ENCODE data around the gene ODAD3.
"Not testable (repeated sequence)": the region's sequence is repeated elsewhere in the genome, so short reads cannot be mapped to it uniquely, and the experiment has no call there.

The ODAD3 gene

DNA sequence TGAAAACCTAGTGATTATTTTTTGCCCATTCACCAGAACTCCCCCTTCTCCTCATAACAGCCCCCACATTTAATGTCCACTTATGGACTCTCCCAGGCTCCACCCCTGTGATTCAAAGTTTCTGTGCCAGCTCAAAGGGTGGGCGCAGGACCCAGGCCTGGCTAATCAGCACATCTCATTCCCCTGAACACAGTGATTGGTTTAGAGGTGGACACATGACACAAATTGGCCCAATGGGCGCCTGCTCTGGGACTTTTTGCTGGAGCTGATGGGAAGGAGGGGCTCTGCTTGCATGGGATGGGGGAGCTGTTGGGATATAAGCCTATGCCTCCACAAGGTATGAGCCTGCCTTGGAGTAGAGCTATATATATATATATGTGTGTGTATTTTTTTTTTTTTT lies 44.6 kb downstream of the ODAD3 start:
- no peak overlapping the region for H3K27ac Mint-ChIP-seq

DNA sequence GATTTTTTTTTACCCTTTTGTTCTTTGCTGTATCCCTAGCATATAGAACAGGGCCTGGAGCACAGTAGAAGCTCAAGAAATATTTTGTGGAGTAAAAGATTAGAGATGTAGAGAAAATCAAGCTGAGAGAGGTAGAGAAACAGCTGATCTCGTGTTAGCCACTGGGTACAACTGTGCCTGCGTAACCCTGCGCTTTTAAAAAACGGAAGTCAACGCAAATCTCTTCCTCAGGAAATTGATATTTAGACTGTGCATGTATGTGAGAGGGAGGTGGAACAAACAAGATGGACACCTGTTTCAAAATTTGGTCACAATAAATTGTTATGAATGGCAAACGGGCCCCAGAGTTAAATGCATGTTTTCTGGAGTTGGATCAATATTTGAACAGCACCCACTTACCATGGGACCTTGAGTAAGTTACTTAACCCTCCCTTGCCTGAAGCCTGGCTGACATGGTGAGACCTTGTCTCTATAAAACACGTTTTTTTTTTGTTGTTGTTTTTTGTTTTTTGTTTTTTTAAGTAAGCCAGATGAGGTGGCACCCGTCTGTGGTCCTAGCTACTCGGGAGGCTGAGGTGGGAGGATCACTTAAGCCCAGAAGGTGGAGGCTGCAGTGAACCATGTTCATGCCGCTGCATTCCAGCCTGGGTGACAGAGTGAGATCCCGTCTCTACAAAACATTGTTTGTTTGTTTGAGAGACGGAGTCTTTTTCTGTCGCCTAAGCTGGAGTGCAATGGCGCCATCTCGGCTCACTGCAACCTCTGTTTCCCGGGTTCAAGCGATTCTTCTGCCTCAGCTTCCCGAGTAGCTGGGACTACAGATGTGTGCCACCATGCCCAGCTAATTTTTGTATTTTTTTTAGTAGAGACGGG lies 47.5 kb downstream of the ODAD3 start:
- Mint-ChIP-seq H3K36me3 (no peaks in the 10 kb centered on the region), H3K4me1 (peaks cover 18% of the 10 kb centered on the region), H3K27me3 (no peaks in the 10 kb centered on the region), H3K9me3 (peaks cover 4% of the 10 kb centered on the region), H3K27ac (peak overlapping the region; percentile 79), H3K4me3 (peak overlapping the region; percentile 47)
- peak; percentile 78 for ATAC-seq (ENCODE audit: low read depth)
- DNase-seq (ENCODE audit: low spot score in 2 of 2): peak in 1 of 2 donors; percentile 41

More for the DNA sequence above, 44.6 kb downstream of the ODAD3 start:
- ATAC-seq (ENCODE audit: low read depth) (no peak), DNase-seq (ENCODE audit: low spot score in 2 of 2) (no peak)
- Mint-ChIP-seq H3K9me3 (peaks cover 4% of the 10 kb centered on the region), H3K27me3 (peaks cover 3% of the 10 kb centered on the region), H3K4me3 (no peak overlapping the region), H3K4me1 (peaks cover 17% of the 10 kb centered on the region), H3K36me3 (no peaks in the 10 kb centered on the region)

DNA sequence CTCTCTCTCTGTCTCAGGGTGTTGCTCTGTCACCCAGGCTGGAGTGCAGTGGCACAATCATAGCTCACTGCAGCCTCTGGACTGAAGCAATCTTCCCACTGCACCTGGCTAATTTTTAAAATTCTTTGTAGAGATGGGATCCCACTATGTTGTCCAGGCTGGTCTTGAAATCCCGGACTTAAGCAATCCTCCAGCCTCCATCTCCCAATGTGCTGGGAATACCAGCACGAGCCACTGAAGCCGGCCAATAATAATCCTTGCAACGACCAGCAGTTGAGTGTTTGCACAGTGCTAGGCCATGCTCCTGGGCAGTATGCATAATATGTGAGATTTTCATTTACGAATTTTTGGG lies 50.2 kb downstream of the ODAD3 start:
- H3K27ac Mint-ChIP-seq: no peak overlapping the region
- H3K4me3 Mint-ChIP-seq: peak overlapping the region; percentile 21
- no peaks in the 10 kb centered on the region for H3K27me3 Mint-ChIP-seq
- ATAC-seq (ENCODE audit: low read depth) (no peak), DNase-seq (ENCODE audit: low spot score in 2 of 2) (no peak)
- H3K4me1 Mint-ChIP-seq: peaks cover 31% of the 10 kb centered on the region
- no peaks in the 10 kb centered on the region for H3K36me3 Mint-ChIP-seq
- H3K9me3 Mint-ChIP-seq: no peaks in the 10 kb centered on the region

DNA sequence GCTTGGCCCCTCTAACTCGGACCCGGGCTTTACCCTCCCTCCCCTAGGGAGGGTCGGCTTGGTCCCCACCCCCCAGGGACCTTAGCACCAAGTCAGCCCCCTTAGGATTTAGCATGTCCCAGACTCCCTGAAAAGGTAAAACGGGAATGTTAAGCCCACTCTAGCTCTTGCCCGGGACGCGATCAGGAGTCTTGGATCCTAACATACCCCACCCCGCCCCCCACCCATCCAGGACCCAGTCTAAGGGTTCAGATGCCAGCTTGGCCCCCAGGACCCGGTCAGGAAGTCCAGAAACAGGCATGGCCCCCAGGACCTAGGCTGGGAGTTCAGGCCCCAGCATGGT lies 51.2 kb downstream of the ODAD3 start:
- peak overlapping the region; percentile 81 for H3K4me3 Mint-ChIP-seq
- H3K27me3 Mint-ChIP-seq: no peaks in the 10 kb centered on the region
- ATAC-seq (ENCODE audit: low read depth) (no peak), DNase-seq (ENCODE audit: low spot score in 2 of 2) (no peak)
- peaks cover 31% of the 10 kb centered on the region for H3K4me1 Mint-ChIP-seq
- no peaks in the 10 kb centered on the region for H3K9me3 Mint-ChIP-seq
- H3K27ac Mint-ChIP-seq: peak overlapping the region; percentile 65
- no peaks in the 10 kb centered on the region for H3K36me3 Mint-ChIP-seq

DNA sequence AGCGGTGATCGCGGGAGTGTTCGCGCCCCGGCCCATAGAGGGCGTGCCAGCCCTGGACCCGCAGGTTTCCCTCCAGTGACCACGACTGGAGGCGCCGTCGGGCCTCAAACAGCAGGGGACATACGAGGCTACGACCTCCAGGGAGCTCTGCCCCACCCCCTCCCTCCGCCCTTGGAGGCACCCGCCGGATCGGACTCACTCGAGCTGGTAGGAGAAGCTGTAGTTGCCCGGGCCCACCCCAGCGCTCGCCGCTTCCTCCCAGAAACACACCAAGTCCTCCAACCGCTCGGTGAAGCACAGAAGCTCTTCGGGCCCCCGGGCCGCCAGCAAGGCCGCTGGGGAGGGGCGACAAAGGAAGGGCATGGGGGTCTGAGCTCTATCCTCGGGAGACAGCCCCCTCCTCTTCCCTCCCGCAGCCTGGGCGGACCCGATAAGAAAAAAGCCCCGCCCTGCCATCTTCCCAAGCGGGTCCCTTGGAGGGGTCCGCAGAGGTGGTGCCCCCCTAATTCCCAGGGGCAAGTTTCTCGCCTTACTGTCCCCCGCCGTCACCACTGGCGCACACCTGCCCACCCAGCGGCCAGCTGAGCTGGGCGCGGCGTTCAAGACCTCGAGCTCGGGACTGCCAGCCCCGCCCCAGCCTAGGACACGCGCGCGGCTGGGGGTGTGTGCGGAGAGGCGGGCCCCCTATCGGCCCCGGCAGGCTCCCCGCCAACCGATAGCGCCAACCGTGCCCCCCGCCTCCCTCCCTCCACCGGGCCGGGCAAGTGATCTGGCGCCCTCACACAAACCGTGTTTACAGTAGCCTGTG lies 51.8 kb downstream of the ODAD3 start:
- H3K27me3 Mint-ChIP-seq: no peaks in the 10 kb centered on the region
- peak; percentile 57 to 67 for DNase-seq (ENCODE audit: low spot score in 2 of 2)
- ATAC-seq (ENCODE audit: low read depth): peak; percentile 11
- no peaks in the 10 kb centered on the region for H3K9me3 Mint-ChIP-seq
- H3K4me3 Mint-ChIP-seq: peak overlapping the region; percentile 81
- H3K4me1 Mint-ChIP-seq: peaks cover 31% of the 10 kb centered on the region
- H3K27ac Mint-ChIP-seq: peak overlapping the region; percentile 65
- no peaks in the 10 kb centered on the region for H3K36me3 Mint-ChIP-seq

DNA sequence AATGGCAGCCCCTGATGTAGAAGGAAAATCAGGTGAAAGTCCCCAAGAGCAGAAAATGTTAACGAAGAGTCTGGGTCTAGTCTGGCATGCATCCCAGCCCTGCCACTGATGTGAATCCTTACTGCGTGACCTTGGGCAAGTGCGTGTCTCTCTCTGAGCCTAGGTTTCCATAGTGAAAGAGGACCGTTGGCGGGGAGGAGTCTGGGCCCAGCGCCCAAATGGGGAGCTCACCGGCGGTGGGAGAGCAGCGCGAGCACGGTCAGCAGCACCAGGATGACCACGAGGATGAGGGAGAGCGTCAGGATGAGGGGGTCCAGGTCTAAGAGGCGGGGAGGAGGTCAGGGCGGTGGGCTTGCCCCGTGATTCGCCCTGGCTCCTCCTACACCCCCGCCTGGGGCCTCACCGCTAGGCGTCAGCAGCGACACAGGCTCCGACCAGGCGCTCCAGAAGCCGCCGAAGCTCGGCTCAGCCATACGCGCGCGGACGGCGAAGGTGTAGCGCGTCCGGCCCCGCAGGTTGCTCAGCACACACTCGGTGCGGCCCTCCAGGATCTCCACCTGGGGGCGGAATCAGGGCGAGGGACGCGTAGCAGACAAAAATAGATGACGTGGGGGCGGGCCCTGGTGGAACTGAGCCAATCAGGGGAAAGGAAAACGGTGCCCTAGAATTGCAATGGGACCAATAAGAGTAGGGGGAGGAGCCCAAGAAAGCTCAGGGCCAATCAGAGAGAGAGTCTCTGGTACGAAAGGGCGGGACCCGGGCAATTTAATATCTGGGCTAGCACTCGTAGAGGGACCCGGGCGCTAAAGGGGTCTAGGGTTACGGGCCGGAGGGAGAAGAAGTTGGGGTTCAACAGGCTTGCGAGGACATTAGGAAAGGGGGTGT lies 54.0 kb downstream of the ODAD3 start:
- H3K27ac Mint-ChIP-seq: peak overlapping the region; percentile 91
- no peaks in the 10 kb centered on the region for H3K27me3 Mint-ChIP-seq
- ATAC-seq (ENCODE audit: low read depth): peak; percentile 77
- DNase-seq (ENCODE audit: low spot score in 2 of 2): peak; percentile 87 to 97
- H3K4me1 Mint-ChIP-seq: peaks cover 30% of the 10 kb centered on the region
- peaks cover 3% of the 10 kb centered on the region for H3K36me3 Mint-ChIP-seq
- no peaks in the 10 kb centered on the region for H3K9me3 Mint-ChIP-seq
- peak overlapping the region; percentile 86 for H3K4me3 Mint-ChIP-seq

DNA sequence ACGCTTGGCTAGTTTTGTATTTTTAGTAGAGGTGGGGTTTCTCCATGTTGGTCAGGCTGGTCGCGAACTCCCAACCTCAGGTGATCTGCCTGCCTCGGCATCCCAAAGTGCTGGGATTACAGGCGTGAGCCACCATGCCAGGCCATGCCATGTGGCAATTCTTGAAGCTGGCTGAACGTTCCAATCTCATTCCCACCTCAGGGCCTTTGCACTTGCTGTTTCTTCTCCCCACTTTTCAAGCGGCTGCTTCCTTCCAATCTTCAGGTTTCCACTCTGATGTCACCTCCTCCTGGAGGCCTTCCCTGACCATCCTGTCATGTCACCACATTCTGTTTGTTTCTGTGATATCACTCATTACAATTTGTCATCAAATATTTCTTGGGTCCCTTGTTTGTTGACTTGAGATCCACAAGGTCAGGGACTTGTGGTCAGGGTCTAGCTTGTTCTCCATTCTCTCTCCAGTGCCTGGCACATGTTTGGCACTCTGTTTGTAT lies 55.0 kb downstream of the ODAD3 start:
- no peak for DNase-seq (ENCODE audit: low spot score in 2 of 2)
- Mint-ChIP-seq H3K4me3 (peak overlapping the region; percentile 86), H3K27ac (peak overlapping the region; percentile 91), H3K36me3 (peaks cover 3% of the 10 kb centered on the region), H3K9me3 (no peaks in the 10 kb centered on the region), H3K27me3 (no peaks in the 10 kb centered on the region), H3K4me1 (peaks cover 35% of the 10 kb centered on the region)
- ATAC-seq (ENCODE audit: low read depth): no peak

DNA sequence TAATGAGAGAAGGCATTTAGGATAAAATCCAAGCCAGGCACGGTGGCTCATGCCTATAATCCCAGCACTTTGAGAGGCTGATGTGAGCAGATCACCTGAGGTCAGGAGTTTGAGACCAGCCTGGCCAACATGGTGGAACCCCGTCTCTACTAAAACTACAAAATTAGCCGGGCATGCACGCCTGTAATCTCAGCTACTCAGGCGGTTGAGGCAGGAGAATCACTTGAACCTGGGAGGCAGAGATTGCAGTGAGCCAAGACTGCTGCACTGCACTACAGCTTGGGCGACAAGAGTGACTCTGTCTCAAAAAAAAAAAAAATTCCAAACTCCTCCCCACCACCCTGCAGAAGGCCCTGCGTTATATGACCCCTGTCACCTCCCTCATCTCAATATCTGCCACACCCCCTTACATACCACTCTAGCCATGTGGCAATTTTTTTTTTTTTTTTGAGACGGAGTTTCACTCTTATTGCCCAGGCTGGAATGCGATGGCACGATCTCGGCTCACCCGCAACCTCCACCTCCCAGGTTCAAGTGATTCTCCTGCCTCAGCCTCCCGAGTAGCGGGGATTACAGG lies 55.6 kb downstream of the ODAD3 start:
- ATAC-seq (ENCODE audit: low read depth); H3K36me3 Mint-ChIP-seq; H3K4me3 Mint-ChIP-seq; H3K27me3 Mint-ChIP-seq; H3K9me3 Mint-ChIP-seq; DNase-seq (ENCODE audit: low spot score in 2 of 2): not testable (repeated sequence)
- peak overlapping the region; percentile 91 for H3K27ac Mint-ChIP-seq
- H3K4me1 Mint-ChIP-seq: peaks cover 30% of the 10 kb centered on the region

DNA sequence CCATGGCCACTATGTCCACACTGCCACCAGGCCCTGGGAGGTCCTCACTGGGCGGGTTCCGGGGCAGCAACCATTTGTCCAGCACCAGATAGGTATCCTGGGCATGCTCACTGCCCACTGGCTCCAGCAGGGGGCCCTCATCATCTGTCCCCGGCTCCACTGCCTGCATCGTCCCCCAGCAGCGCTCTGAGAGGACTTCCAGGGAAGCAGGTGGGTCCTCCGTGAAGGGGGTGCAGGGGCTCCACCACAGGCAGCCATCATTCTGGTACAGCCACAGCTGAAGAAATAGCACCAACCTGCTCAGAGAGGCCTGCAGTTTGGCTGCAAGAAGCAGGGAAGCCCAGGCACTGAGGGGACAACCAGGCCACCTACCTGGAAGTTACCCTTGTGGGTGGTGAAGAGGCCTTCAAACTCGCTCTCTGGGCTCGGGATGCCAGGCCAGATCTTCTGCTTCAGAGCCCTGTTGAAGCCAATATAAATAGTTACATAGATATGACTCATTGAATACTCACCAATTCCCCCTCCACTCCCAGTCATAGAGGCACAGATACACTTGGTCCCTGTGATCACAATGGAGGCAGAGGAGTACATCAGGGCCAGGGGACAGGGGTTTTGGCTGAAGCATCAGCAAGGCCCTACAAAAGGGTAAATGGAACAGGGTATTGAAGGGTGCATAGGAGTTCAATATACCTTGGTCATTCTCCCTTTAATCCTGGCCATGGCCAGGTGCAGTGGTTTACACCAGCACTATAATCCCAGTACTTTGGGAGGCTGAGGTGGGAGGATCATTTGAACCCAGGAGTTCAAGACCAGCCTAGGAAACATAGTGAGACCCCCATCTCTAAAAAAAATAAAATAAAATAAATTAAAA lies 56.4 kb downstream of the ODAD3 start:
- ATAC-seq (ENCODE audit: low read depth) (no peak), DNase-seq (ENCODE audit: low spot score in 2 of 2) (no peak)
- Mint-ChIP-seq H3K4me3 (no peak overlapping the region), H3K4me1 (peaks cover 29% of the 10 kb centered on the region), H3K9me3 (no peaks in the 10 kb centered on the region), H3K27ac (no peak overlapping the region), H3K27me3 (no peaks in the 10 kb centered on the region), H3K36me3 (peaks cover 3% of the 10 kb centered on the region)

DNA sequence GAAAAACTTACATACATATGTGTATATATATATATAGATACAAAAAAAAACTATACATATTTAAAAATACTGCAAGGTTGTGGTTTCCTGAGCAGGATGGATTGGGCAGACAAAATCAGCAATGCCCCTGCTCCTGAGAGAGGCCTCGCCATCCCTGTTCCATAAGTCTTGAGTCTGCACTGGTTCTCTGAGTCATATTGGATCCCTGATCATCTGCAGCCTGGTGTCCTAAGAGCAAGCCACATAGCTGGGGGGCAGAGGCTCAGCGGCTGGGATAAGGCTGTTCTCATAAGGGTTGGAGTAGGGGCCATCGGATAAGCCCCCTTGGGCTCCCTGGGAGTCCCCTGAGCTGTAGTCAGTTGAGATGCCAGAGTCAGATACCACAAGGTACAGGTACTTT lies 57.2 kb downstream of the ODAD3 start:
- Mint-ChIP-seq H3K27me3 (no peaks in the 10 kb centered on the region), H3K36me3 (peaks cover 3% of the 10 kb centered on the region), H3K27ac (no peak overlapping the region), H3K9me3 (no peaks in the 10 kb centered on the region), H3K4me1 (peaks cover 31% of the 10 kb centered on the region), H3K4me3 (no peak overlapping the region)
- no peak for DNase-seq (ENCODE audit: low spot score in 2 of 2)
- ATAC-seq (ENCODE audit: low read depth): no peak

DNA sequence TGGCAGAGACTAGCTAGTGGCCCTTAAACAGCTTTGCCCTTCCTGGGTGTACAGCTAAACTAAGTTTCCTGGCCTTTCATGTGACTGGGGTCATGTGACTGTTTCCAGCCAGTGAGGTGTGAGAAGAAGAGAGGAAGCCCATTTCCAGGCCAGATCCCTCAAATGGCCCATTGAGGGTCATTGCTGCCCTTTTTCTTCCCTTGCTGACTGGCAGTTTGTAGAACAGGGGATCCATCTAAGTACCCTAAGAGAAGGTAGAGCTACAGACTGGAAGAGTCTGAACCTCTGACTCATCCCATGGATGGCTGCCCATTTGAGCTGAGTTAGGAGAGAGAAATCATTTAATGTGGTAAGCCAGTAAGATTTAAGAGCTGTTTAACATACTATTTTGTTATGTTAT lies 57.7 kb downstream of the ODAD3 start:
- Mint-ChIP-seq H3K36me3 (peaks cover 3% of the 10 kb centered on the region), H3K9me3 (no peaks in the 10 kb centered on the region), H3K27ac (no peak overlapping the region), H3K4me3 (no peak overlapping the region), H3K27me3 (no peaks in the 10 kb centered on the region), H3K4me1 (peaks cover 29% of the 10 kb centered on the region)
- DNase-seq (ENCODE audit: low spot score in 2 of 2): no peak
- ATAC-seq (ENCODE audit: low read depth): no peak

DNA sequence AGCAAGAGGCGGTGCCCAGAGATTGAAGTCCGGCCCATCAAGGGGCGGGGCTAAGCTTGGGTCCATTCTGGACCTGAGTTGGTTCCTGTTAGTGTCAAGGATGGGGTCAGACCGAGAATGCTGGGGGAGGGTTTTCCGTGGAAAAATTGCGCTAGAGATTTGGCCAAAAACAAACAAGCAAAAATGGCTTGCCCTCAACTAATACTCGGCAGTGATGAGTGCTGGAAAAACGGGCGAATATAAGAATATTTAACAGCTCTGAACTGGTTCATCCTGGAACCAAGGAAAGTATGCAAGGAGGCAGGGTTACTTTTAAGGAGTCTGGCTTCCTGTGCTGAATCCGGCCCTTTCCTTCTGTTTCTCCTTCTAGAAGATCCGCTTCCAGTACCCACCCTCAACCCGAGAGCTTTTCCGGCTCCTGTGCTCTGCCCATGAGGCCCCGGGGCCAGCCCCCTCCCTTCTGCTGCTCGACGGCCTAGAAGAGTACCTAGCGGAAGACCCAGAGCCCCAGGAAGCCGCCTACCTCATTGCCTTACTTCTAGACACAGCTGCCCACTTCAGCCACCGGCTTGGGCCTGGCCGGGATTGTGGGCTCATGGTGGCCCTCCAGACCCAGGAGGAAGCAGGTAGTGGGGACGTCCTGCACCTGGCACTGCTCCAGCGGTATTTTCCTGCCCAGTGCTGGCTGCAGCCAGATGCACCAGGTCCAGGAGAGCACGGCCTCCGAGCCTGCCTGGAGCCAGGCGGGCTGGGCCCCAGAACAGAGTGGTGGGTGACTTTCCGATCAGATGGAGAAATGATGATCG lies 59.6 kb downstream of the ODAD3 start:
- ATAC-seq (ENCODE audit: low read depth): peak; percentile 26
- Mint-ChIP-seq H3K9me3 (no peaks in the 10 kb centered on the region), H3K4me1 (peaks cover 20% of the 10 kb centered on the region), H3K4me3 (no peak overlapping the region), H3K36me3 (peaks cover 8% of the 10 kb centered on the region), H3K27me3 (no peaks in the 10 kb centered on the region), H3K27ac (no peak overlapping the region)
- peak in 1 of 2 donors; percentile 39 for DNase-seq (ENCODE audit: low spot score in 2 of 2)
